Stimulated activated naive CD8-positive, alpha-beta T cell treated with anti-CD3 and anti-CD28 coated beads, Interleukin-15, amount 100 ng/mL, for 72 hours (primary cell): ENCODE results near the gene TACC3.

Experiments used
- ATAC-seq: fragments of 150-1000 bp; cut with Tn5 transposase; 2 replicates; pipeline ENCODE4 v1.10.0; 2021; ENCODE audit warnings: mild to moderate bottlenecking, moderate library complexity
- DNase-seq, 2 donors: peaks; one replicate each; pipeline ENCODE4 v3.0.0; 2021 to 2022
- H3K27ac Mint-ChIP-seq, 2 donors: one replicate each; pipeline ENCODE4 v1.8.0; 2022; ENCODE audit warnings: mild to moderate bottlenecking in 2 of 2, mixed read lengths in 2 of 2, moderate library complexity in 2 of 2
- H3K27me3 Mint-ChIP-seq: one replicate; pipeline ENCODE4 v1.8.0; 2022; ENCODE audit warnings: mixed read lengths
- H3K4me1 Mint-ChIP-seq: one replicate; pipeline ENCODE4 v1.8.0; 2022; ENCODE audit warnings: mild to moderate bottlenecking, mixed read lengths
- H3K4me3 Mint-ChIP-seq, 2 donors: one replicate each; pipeline ENCODE4 v1.8.0; 2022; ENCODE audit warnings: mild to moderate bottlenecking in 2 of 2, mixed read lengths in 2 of 2, moderate library complexity in 1 of 2
- H3K9me3 Mint-ChIP-seq, 2 donors: one replicate each; pipeline ENCODE4 v1.8.0; 2022; ENCODE audit warnings: mixed read lengths in 2 of 2

TACC3 gene

GRCh38 chr4:1728061-1728980, 7.0 kb downstream of the TACC3 start:
- DNase-seq (no peak), ATAC-seq (no peak)
- peak overlapping the region in 1 of 2 donors; percentile 41 for H3K4me3 Mint-ChIP-seq
- peaks cover 75% of the 10 kb centered on the region for H3K4me1 Mint-ChIP-seq
- peak overlapping the region in 1 of 2 donors; percentile 89 for H3K27ac Mint-ChIP-seq
- no peaks in the 10 kb centered on the region for H3K9me3 Mint-ChIP-seq
- no peaks in the 10 kb centered on the region for H3K27me3 Mint-ChIP-seq

- no peaks in the 10 kb centered on the region for H3K27me3 Mint-ChIP-seq
- ATAC-seq (no peak), DNase-seq (no peak)
- H3K9me3 Mint-ChIP-seq, result no peaks in the 10 kb centered on the region
- peaks cover 53% of the 10 kb centered on the region for H3K4me1 Mint-ChIP-seq
- H3K4me3 Mint-ChIP-seq, result no peak overlapping the region
- no peak overlapping the region for H3K27ac Mint-ChIP-seq
Measured at GRCh38 chr4:1730532-1731135, 9.3 kb downstream of the TACC3 start.

- DNase-seq (no peak), ATAC-seq (peak; percentile 49)
- Mint-ChIP-seq H3K4me1 (peaks cover 49% of the 10 kb centered on the region), H3K9me3 (no peaks in the 10 kb centered on the region), H3K27ac (peak overlapping the region in 1 of 2 donors; percentile 27), H3K27me3 (no peaks in the 10 kb centered on the region), H3K4me3 (no peak overlapping the region)
Measured at GRCh38 chr4:1731180-1731579, 9.9 kb downstream of the TACC3 start.

GRCh38 chr4:1732911-1733310, 11.6 kb downstream of the TACC3 start:
- Mint-ChIP-seq H3K27ac (peak overlapping the region in 1 of 2 donors; percentile 67), H3K4me3 (no peak overlapping the region), H3K9me3 (no peaks in the 10 kb centered on the region), H3K27me3 (no peaks in the 10 kb centered on the region), H3K4me1 (peaks cover 33% of the 10 kb centered on the region)
- ATAC-seq (no peak), DNase-seq (no peak)

GRCh38 chr4:1735215-1735614, 13.9 kb downstream of the TACC3 start:
- Mint-ChIP-seq H3K4me1 (peaks cover 11% of the 10 kb centered on the region), H3K27ac (peak overlapping the region in 1 of 2 donors; percentile 48), H3K27me3 (no peaks in the 10 kb centered on the region), H3K9me3 (peaks cover 0 to 11% of the 10 kb centered on the region in 2 donors), H3K4me3 (no peak overlapping the region)
- ATAC-seq (no peak), DNase-seq (no peak)

GRCh38 chr4:1736812-1737211, 15.5 kb downstream of the TACC3 start:
- H3K4me1 Mint-ChIP-seq, result no peaks in the 10 kb centered on the region
- no peak for ATAC-seq
- H3K27me3 Mint-ChIP-seq, result no peaks in the 10 kb centered on the region
- H3K9me3 Mint-ChIP-seq, result peaks cover 0 to 11% of the 10 kb centered on the region in 2 donors
- DNase-seq, result no peak
- H3K27ac Mint-ChIP-seq, result peak overlapping the region in 1 of 2 donors; percentile 76
- no peak overlapping the region for H3K4me3 Mint-ChIP-seq

- H3K27ac Mint-ChIP-seq, result no peak overlapping the region
- H3K4me1 Mint-ChIP-seq, result no peaks in the 10 kb centered on the region
- no peaks in the 10 kb centered on the region for H3K27me3 Mint-ChIP-seq
- H3K9me3 Mint-ChIP-seq, result peaks cover 0 to 11% of the 10 kb centered on the region in 2 donors
- DNase-seq (no peak), ATAC-seq (no peak)
- no peak overlapping the region for H3K4me3 Mint-ChIP-seq
Measured at GRCh38 chr4:1737666-1738065, 16.3 kb downstream of the TACC3 start.

GRCh38 chr4:1738410-1738809, 17.1 kb downstream of the TACC3 start:
- peak overlapping the region in 1 of 2 donors; percentile 94 for H3K27ac Mint-ChIP-seq
- ATAC-seq, result no peak

GRCh38 chr4:1739358-1739757, 18.0 kb downstream of the TACC3 start:
- H3K4me1 Mint-ChIP-seq, result peaks cover 3% of the 10 kb centered on the region

More at GRCh38 chr4:1738410-1738809, 17.1 kb downstream of the TACC3 start:
- Mint-ChIP-seq H3K4me3 (no peak overlapping the region), H3K9me3 (peaks cover 0 to 11% of the 10 kb centered on the region in 2 donors), H3K27me3 (no peaks in the 10 kb centered on the region), H3K4me1 (no peaks in the 10 kb centered on the region)
- DNase-seq, result no peak

GRCh38 chr4:1740021-1740545, 18.8 kb downstream of the TACC3 start:
- no peak overlapping the region for H3K27ac Mint-ChIP-seq
- DNase-seq, result no peak
- peak; percentile 11 for ATAC-seq
- peaks cover 0 to 11% of the 10 kb centered on the region in 2 donors for H3K9me3 Mint-ChIP-seq
- H3K27me3 Mint-ChIP-seq, result no peaks in the 10 kb centered on the region
- H3K4me1 Mint-ChIP-seq, result peaks cover 6% of the 10 kb centered on the region
- no peak overlapping the region for H3K4me3 Mint-ChIP-seq

More at GRCh38 chr4:1739358-1739757, 18.0 kb downstream of the TACC3 start:
- ATAC-seq, result no peak
- Mint-ChIP-seq H3K9me3 (peaks cover 0 to 11% of the 10 kb centered on the region in 2 donors), H3K4me3 (no peak overlapping the region), H3K27ac (no peak overlapping the region), H3K27me3 (no peaks in the 10 kb centered on the region)
- DNase-seq, result no peak

- Mint-ChIP-seq H3K4me3 (no peak overlapping the region), H3K9me3 (peaks cover 0 to 11% of the 10 kb centered on the region in 2 donors), H3K27ac (no peak overlapping the region), H3K27me3 (no peaks in the 10 kb centered on the region), H3K4me1 (peaks cover 6% of the 10 kb centered on the region)
- DNase-seq (no peak), ATAC-seq (no peak)
Measured at GRCh38 chr4:1741208-1741607, 19.9 kb downstream of the TACC3 start.

- Mint-ChIP-seq H3K9me3 (peaks cover 0 to 5% of the 10 kb centered on the region in 2 donors), H3K27ac (peak overlapping the region in 1 of 2 donors; percentile 95), H3K27me3 (no peaks in the 10 kb centered on the region), H3K4me1 (peaks cover 12% of the 10 kb centered on the region), H3K4me3 (no peak overlapping the region)
- ATAC-seq (no peak), DNase-seq (no peak)
Measured at GRCh38 chr4:1743551-1743950, 22.2 kb downstream of the TACC3 start.

- Mint-ChIP-seq H3K27ac (peak overlapping the region in 1 of 2 donors; percentile 95), H3K4me3 (no peak overlapping the region), H3K4me1 (peaks cover 13% of the 10 kb centered on the region), H3K9me3 (peaks cover 0 to under 1% of the 10 kb centered on the region in 2 donors), H3K27me3 (no peaks in the 10 kb centered on the region)
- DNase-seq (no peak), ATAC-seq (no peak)
Measured at GRCh38 chr4:1743975-1744374, 22.7 kb downstream of the TACC3 start.

GRCh38 chr4:1744552-1744951, 23.2 kb downstream of the TACC3 start:
- DNase-seq, result no peak
- Mint-ChIP-seq H3K4me3 (no peak overlapping the region), H3K4me1 (peaks cover 13% of the 10 kb centered on the region), H3K9me3 (no peaks in the 10 kb centered on the region), H3K27ac (peak overlapping the region in 1 of 2 donors; percentile 71), H3K27me3 (no peaks in the 10 kb centered on the region)
- no peak for ATAC-seq

- Mint-ChIP-seq H3K4me1 (peaks cover 13% of the 10 kb centered on the region), H3K9me3 (no peaks in the 10 kb centered on the region), H3K27ac (no peak overlapping the region), H3K4me3 (no peak overlapping the region), H3K27me3 (peaks cover 4% of the 10 kb centered on the region)
- no peak for ATAC-seq
- no peak for DNase-seq
Measured at GRCh38 chr4:1745165-1745564, 23.8 kb downstream of the TACC3 start.

- H3K9me3 Mint-ChIP-seq, result no peaks in the 10 kb centered on the region
- peaks cover 15% of the 10 kb centered on the region for H3K4me1 Mint-ChIP-seq
- no peak for ATAC-seq
- no peak for DNase-seq
- no peak overlapping the region for H3K4me3 Mint-ChIP-seq
- H3K27me3 Mint-ChIP-seq, result peaks cover 9% of the 10 kb centered on the region
- peak overlapping the region in 1 of 2 donors; percentile 54 for H3K27ac Mint-ChIP-seq
Measured at GRCh38 chr4:1745697-1746096, 24.4 kb downstream of the TACC3 start.
